Measurements from ENCODE around the gene DCUN1D2.
"Not testable (repeated sequence)": the region's sequence is repeated elsewhere in the genome, so short reads cannot be mapped to it uniquely, and the experiment has no call there.

DCUN1D2 gene

GRCh38 chr13:113442354-113442984, 48.0 kb downstream of the DCUN1D2 start:
- no peak for DNase-seq

- no peak for DNase-seq
Observed at GRCh38 chr13:113441661-113442060, 48.9 kb downstream of the DCUN1D2 start.

- no peak for DNase-seq
Observed at GRCh38 chr13:113437408-113438010, 53.0 kb downstream of the DCUN1D2 start.

- DNase-seq: not testable (repeated sequence)
Observed at GRCh38 chr13:113436866-113437265, 53.6 kb downstream of the DCUN1D2 start.

- DNase-seq: not testable (repeated sequence)
Observed at GRCh38 chr13:113435907-113436306, 54.6 kb downstream of the DCUN1D2 start.

- DNase-seq: no peak
Observed at GRCh38 chr13:113433391-113433916, 57.1 kb downstream of the DCUN1D2 start.

GRCh38 chr13:113432506-113433270, 57.8 kb downstream of the DCUN1D2 start:
- DNase-seq: no peak

GRCh38 chr13:113431171-113431570, 59.3 kb downstream of the DCUN1D2 start:
- DNase-seq: no peak

GRCh38 chr13:113430378-113431110, 60.0 kb downstream of the DCUN1D2 start:
- no peak for DNase-seq

GRCh38 chr13:113429608-113429985, 60.9 kb downstream of the DCUN1D2 start:
- DNase-seq: no peak

GRCh38 chr13:113428871-113429607, 61.5 kb downstream of the DCUN1D2 start:
- DNase-seq: no peak

GRCh38 chr13:113428469-113428865, 62.0 kb downstream of the DCUN1D2 start:
- no peak for DNase-seq

- no peak for DNase-seq
Observed at GRCh38 chr13:113427562-113428468, 62.7 kb downstream of the DCUN1D2 start.

- DNase-seq: no peak
Observed at GRCh38 chr13:113426591-113426986, 63.9 kb downstream of the DCUN1D2 start.

- no peak for DNase-seq
Observed at GRCh38 chr13:113425941-113426590, 64.4 kb downstream of the DCUN1D2 start.

GRCh38 chr13:113423520-113424163, 66.9 kb downstream of the DCUN1D2 start:
- no peak for DNase-seq

GRCh38 chr13:113422807-113423519, 67.5 kb downstream of the DCUN1D2 start:
- no peak for DNase-seq

- DNase-seq: no peak
Observed at GRCh38 chr13:113421673-113422270, 68.7 kb downstream of the DCUN1D2 start.

All from NCI-H2171 (cell line).